ENCODE results near the gene TECTA.
"Not testable (repeated sequence)": the region's sequence is repeated elsewhere in the genome, so short reads cannot be mapped to it uniquely, and the experiment has no call there.

The TECTA gene

DNA sequence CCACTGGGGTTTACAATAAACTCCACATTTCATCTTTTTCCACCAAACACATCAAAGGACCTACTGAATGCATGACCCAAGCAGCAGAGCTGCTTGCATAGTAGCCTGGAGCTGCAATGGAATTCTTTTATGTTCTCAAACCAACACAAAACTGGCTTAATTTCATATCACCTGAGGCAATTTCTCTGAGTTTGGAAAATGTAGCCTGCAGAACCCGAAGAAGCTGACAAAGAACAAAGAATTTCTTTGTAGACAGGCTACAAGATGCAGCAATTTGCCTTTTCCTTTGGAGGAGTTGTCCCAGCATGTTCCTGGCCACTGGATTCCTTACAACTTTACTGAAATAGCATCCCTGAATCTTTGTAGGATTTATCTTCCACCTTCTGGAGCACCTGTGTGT is 5.5 kb upstream of the TECTA start:
- DNase-seq: no peak

DNA sequence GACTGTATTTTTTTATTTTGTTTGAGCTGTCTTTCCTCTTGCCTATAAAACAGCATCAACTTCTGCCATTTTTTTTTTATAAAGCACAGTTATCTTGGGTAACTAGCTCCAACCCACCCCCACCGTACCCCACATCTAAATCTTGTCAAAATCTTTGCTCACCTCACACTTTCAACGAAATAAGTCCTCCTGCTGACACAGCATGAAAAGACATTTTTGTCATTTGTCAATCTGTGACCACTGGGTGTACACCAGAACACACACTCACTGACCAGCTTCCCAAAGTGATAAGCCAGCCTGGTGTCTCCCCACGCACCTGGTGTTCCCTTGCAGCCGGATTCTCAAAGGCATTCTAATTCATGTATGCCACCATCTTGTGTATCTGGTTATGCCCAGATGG is 1.7 kb upstream of the TECTA start:
- no peak for DNase-seq

DNA sequence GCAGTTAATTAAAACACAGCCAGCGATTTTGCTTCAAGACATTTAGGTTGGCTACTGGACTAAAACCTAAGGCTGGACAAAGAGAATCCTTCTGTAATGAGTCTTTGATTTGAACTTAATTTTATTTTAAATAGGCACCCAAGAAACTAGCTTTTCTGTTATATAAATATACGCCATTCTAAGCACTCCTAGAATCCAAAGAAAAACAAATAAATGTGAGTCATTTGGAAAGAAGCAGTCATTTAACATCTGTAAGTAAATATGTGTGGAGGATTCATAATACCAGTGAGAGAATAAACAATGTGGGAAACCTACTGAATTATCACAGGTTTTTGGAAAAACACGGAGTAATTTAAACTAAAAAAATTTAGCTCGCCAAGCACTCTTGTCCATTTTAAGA is 1.2 kb upstream of the TECTA start:
- DNase-seq: no peak

DNA sequence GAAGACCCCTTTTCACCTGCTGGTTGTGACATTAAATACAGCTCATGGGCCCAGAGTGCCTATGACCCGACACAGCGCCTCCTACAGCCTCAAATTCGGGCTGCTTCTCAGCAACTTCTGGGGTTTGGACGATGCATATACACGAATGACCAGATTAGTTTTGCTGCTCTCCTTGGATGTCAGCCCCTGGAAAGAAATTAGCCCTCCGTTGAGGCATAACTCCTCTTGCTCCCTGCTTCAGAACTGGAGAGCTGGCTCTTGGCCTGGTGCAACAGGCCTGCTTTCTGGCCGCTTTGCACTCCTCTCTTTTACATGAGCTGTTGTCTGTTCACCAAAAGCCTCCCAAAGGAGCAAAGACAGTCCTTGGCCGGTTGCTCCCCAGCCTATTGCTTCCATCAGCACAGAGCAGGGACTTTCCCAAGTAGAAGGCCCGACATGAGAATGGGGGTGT is 3.3 kb downstream of the TECTA start:
- no peak for DNase-seq

DNA sequence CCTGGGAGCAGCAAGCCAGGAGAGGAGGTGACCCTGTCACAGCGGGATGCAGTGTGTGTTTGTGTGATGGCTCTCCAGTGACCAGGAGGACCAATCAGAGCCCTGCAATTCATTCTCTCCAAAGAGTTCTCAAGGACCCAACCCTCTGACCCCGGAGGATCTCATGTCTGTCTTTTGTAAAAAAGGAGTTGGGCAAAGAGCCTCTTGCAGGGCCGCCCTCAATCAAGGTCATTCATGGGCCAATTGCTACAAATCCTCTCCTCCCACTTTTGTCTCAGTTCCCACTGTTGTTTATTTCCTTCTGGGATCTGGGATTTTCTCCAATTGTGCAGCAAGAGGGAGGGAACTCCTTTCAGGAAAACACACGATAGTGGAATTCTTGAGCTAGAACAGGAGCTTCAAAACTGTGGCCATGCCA is 4.0 kb downstream of the TECTA start:
- no peak for DNase-seq

DNA sequence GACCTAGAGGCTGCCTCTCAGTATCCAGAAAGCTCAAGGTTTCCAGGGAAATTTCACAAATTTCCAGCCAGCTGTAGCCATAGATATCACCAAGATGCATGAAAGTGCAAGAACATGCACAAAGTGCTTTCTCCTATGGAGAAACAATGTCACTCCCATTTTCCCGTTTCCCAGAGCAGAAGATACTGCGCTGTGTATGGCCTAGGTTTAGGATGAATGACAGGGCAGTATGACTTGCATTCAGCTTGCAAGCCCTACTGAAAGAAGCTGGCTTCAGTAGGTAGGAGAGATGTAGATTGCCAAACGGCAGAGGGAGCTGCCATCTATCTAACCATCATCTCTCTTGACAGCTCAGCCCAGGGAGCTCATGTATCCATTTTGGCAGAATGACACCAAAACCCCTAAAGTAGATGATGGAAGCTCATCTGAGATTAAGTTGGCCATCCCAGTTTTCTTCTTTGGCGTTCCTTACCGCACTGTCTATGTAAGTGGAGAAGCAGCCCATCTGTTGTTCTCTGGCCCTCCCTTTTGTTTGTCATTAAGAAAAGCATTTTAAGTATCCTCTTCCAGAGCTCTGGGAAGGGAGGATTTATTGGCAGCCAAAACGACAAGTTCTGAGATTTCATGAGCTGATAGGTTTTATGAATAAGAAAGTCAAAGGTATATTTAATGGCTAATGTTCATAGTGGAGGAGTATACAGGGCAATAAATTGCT is 4.6 kb downstream of the TECTA start:
- no peak for DNase-seq

DNA sequence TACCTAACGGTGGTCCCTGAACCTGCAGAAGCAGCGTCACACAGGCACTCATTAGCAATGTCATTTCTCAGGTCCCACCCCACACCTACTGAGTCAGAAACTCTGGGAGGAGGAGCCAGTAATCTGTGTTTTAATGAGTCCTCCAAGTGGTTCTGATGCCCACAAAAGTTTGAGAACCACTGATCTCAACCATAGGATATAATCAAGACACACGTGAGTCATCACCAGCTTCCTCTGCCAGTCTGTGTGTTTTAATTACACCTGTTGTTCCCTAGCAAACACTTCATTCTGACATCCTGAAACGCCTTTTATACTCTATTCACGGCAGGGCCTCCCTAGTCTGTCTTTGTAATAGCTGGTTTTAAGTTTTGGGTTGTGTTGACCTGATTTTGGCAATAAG is 5.8 kb downstream of the TECTA start:
- no peak for DNase-seq

DNA sequence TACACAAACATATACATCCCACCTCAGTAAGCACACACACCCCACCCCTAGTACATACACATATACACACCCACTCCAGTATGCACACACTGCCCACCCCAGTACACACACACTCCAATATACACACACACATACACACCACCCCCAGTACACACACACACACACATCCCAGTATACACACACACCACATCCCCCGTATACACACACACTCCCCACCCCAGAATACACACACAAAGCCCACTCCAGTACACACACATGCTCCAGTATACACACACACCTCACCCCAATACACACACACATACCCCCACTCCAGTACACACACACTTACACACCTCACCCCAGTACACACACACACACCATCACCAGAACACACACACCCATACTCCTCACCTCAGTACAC is 7.4 kb downstream of the TECTA start:
- no peak for DNase-seq

DNA sequence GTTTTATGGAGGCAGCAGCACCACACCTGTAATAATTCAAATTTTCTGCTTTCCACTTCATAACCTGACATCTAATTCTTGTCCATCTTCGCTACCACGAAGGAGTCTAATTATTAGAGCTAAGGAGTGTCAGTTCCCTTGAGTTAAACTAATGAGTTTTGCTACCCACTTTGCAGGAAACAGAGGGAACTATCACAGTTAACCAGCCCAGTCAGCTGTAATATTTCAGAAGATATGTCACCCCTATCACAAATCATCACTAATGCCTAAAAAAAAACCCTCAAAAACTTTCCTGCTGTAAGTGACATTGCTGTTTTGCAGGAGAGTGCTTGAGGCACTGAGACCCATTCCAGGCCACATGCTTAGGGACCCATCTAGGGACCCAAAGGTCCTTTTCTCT is 8.4 kb downstream of the TECTA start:
- DNase-seq: no peak

DNA sequence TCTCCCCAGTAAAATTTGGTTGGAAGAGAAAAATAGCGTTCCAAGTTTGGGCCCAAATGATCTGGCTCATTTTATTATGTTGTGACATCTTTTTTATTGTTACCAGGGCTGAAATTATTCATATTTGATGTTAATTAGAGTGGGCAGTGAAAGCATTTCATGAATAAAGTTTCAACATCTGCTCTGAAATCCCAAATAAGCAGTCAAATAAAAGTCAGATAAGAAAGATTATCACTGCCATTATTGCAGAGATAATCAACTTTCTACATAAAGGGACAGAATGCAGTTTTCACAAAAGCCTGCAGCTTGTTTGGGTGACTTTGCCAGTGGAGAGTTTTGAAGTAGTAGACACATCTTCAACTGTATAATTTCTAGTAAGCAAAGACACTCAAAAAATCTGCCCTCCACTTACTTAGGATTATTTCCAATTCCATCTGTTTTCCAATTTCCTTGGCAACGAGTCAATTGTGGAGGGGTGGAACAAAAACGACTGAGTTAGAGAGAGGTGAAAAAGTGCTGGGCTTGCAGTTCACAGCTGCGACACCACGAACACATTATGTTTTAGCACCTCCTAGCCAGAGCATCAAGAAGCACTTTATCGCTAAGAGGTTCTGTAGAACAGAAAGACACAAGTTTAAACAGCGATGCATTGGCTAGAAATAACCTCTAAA is 9.0 kb downstream of the TECTA start:
- no peak for DNase-seq

DNA sequence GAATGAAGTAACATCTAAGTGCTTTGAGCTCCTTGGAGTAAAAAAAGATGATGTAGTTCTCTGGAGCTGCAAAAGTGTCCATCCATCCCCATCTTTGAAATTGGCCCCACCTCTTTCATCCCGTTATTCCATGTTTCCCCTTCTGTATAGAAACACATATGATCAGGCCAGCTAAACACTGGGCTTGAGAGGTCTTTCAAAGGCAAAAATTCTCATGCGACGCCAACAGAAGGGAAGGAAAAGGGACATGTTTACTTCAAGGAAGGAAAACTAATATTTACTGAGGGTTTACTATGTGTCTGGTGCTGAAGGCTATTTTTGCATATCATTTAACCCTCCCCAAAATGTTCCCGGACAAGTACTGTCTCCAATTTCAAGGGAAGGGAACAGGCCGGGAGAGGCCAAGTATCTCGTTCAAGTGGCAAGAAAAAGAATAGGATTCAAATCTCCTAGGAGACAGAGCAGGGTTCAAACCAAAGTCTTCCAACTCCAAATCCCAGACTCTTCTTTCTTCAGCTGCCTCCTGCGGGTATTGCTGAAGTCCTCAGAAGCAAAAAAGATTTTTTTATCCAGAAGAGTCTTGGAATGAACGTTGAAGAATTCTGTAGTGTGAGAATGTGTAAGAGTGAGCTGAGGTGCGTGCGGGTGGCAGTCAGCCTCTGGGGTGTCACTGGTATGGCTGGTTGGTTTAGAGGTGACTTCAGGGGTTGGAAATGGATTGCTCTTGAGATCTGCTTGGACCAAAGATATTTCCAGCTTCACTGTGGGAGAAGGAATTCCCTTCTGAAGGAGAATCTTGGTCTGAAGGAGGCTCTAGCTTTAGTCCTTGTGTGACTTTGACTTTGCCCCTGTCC is 10.1 kb downstream of the TECTA start:
- no peak for DNase-seq

DNA sequence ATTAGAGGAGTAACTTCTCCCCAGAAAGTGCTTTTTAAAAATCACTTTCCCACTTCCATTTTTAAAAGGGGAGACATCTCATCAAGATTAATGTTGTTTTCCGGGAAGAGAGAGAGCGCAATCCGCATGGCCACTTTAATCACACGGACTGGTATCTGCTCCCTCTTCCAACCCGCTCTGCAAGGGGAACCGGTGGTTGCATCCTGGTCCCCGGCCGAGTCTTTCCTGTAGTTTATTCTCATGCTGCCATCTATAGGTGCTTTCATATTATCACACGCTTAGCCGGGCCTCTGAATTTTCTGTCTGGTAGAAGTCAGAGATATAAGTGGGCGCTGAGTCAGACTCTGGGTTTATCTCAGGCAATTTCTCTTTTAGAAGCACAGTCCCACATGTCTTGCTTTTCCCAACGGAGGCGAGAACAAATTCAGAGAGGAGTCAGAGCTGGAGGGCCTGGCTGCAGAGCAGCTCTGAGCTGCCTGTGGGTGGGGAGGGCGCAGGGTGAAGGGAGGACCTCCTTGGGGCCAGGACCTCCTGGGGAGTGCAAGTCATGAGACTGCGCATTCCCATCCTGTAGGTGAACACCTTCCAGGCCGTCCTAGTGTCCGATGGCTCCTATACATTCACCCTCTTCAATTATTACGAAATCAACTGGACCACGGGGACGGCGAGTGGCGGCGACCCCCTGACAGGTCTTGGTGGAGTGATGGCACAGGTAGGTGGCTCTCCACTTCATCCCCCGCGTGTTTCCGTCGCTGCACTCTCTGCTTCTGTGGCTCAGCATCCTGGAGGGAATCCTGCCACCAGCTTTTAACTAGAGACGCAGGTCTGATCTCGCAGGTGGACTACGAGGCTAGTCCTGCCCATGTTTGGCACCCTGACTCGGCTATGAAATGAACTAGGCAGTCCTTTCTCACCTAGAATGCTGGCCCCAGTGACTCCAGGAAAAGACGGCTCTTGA is 11.7 kb downstream of the TECTA start:
- DNase-seq: peak; percentile 69

DNA sequence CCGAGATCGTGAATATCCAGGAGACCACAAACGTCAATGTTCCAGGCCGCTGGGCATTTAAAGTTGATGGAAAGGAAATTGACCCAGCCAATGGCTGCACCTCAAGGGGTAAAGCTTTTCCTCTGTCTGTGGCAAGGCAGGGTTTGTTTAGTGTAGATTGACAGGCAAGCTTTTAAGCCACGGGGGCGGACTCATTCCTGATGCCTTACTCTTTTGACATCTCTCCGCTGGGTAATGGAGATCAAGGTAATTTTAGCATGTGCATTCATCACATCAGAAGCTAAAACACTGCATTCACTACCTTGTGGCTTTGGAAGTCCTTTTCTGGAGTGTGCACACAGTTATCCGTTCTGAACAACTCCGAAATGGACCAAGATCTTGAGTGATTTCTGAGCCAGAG is 12.6 kb downstream of the TECTA start:
- no peak for DNase-seq

DNA sequence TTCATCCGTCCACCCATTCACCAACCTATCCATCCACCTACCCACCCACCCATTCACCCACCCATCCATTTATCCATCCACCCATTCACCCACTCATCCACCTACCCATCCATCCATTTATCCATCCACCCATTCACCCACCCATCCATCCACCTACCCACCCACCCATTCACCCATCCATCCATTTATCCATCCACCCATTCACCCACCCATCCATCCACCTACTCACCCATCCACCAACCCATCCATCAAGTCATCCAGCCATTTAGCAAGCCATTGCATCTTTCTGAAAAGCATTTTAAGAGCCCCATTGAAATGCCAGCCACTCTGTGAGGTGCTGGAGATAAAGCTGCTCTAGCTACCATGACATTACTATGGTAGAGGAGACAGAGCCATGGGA is 14.0 kb downstream of the TECTA start:
- DNase-seq: not testable (repeated sequence)

DNA sequence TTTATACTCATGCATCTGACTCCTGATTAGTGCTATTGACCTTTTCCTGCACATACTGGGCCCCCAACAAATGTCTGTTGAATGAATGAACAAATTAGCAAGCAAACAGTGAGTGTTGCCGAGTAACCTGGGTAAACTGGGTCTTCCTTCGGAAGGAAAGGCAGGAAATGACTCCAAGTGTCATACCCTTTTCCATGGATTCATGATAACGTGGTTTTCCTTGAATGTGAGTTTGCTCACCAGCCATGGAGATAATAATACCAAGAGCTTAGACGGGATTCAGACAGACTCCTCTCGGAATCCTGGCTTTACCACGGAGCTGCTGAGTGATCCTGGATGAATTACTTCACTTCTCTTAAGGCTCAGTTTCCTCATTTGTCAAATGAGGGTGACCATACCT is 16.7 kb downstream of the TECTA start:
- no peak for DNase-seq

DNA sequence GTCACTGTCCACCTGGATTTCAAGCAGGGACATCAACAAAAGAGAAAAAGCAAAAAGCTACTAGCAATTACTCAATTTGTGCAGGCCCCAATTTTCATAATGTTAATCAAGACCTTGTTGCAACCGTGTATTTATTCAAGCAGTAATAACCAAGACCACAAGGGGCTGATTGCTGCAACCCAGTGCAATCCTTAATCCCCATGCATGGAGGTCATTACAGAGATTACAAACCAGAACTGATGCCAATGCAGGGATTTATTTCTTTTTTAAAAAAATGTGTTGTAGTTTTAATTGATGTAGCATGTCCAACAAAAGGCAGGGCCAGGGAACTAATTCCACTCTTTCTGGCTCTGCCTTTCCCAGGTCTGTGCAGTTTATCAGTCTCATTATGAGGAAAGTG is 18.4 kb downstream of the TECTA start:
- DNase-seq: no peak

DNA sequence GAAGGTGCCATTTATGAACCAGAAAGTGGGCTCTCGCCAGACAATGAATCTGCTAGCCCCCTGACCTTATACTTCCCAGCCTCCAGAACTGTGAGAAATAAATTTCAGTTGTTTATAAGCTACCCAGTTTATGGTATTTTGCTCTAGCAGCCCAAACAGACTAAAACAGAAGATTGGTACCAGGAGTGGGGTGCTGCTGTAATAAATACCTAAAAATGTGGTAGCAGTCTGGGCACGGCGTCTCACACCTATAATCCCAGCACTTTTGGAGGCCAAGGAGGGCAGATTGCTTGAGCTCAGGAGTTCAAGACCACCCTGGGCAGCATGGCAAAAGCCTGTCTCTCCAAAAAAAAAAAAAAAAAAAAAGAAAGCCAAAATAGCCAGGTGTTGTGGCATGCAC is 21.3 kb downstream of the TECTA start:
- DNase-seq: no peak

DNA sequence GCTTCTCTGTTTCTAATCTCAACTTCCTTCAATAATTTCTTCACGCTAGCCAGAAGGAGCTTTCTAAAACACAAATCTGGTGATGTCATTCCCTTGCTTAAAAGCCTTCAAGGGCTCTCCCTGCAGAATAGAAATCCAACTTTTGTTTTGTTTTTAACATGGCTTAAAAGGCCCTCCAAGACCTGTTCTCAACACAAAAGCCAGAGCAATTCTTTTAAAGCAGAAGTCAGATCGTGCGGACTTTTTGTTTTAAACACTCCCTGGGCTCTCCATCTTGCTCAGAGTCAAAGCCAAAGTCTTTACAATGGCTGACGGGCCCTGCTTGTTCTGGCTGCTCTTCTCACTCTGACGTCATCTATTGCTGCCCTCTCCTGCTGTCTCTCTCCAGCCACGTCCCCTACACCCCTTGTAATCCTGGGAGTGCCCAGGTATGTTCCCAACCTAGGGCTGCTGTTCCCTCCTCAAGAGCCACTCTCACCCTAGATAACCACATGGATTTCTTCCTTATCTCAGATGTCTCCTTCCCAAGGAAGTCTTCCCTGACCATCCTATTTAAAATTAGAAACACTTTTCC is 22.5 kb downstream of the TECTA start:
- DNase-seq: no peak

DNA sequence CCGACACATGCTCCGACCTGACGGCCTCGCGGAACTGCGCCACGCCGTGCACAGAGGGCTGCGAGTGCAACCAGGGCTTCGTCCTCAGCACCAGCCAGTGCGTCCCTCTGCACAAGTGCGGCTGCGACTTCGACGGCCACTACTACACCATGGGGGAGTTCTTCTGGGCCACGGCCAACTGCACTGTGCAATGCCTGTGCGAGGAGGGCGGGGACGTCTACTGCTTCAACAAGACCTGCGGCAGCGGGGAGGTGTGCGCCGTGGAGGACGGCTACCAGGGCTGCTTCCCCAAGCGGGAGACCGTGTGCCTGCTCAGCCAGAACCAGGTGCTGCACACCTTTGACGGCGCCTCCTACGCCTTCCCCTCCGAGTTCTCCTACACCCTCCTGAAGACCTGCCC is 26.8 kb downstream of the TECTA start:
- DNase-seq: no peak

DNA sequence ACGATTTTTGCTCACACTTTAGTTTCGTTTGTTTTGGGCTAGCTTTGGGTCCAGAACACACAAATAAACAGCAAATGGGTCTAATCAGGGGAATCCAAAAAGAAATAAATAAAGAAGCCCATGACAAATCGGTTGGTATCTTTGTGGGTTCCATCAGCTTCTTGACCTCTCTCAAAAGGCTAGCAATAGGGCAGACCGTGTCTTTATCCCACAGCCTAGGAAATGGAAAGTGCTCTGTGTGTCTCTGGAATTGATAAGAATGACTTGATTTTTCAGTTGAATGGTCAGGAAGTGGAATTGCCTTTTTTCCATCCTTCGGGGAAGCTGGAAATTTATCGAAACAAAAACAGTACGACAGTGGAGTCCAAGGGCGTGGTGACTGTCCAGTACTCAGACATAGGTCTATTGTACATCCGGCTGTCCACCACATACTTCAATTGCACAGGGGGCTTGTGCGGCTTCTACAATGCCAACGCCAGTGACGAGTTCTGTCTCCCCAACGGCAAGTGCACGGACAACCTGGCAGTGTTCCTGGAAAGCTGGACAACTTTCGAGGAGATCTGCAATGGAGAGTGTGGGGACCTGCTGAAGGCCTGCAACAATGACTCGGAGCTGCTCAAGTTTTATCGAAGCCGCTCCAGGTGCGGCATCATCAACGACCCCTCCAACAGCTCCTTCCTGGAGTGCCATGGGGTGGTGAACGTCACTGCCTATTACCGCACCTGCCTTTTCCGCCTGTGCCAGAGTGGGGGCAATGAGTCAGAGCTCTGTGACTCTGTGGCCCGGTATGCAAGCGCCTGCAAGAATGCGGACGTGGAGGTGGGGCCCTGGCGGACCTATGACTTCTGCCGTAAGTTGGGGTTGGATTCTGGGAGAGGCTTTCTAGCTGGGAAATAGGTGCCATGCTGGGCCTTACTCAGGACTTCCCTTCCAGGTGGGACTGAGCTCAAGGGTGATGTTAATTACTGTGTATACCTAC is 28.6 kb downstream of the TECTA start:
- no peak for DNase-seq

DNA sequence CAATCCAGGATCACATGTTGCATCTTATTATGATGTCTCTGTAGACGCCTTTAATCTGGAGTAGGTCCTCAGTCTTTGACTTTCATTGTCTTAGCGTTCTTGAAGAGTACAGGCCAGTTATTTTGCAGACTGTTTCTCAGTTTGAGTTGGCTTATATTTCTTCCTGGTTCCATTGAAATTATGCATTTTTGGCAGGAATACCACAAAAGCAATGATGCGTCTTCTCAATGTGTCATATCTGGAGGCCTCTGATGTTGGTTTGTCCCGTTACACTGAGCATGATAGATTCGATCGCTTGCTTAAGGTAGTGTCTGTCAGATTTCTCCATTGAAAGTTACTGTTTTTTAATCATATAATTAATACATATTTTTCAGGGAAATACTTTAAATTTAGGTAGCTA is 30.6 kb downstream of the TECTA start:
- no peak for DNase-seq

Data from fibroblast of skin of scalp (primary cell).